Left forelimb (tissue), 1 donor: Measurements from ENCODE around the gene ZFP1.
"Not testable (repeated sequence)": the region's sequence is repeated elsewhere in the genome, so short reads cannot be mapped to it uniquely, and the experiment has no call there.

Experiments used
- DNase-seq: peaks from one replicate; pipeline ENCODE4 v3.0.0-alpha.2; 2018; ENCODE audit warnings: low spot score

ZFP1 gene

GRCh38 chr16:75113541-75114121, 34.7 kb upstream of the ZFP1 start:
- DNase-seq = no peak

- DNase-seq = no peak
Measured at GRCh38 chr16:75114179-75114945, 34.0 kb upstream of the ZFP1 start.

GRCh38 chr16:75114946-75115825, 33.1 kb upstream of the ZFP1 start:
- DNase-seq = no peak

GRCh38 chr16:75116081-75116910, 32.0 kb upstream of the ZFP1 start, which contains the start of gene LDHD:
Gene LDHD, minus strand, starts transcription at chr16:75116780. Its CDS starts 60 bp downstream, at chr16:75116720.
- no peak for DNase-seq

- no peak for DNase-seq
Measured at GRCh38 chr16:75116911-75117245, 31.4 kb upstream of the ZFP1 start.

- DNase-seq = no peak
Measured at GRCh38 chr16:75118943-75119539, 29.3 kb upstream of the ZFP1 start.

- DNase-seq = no peak
Measured at GRCh38 chr16:75120253-75120652, 28.1 kb upstream of the ZFP1 start.

- no peak for DNase-seq
Measured at GRCh38 chr16:75121949-75122568, 26.3 kb upstream of the ZFP1 start.

GRCh38 chr16:75122609-75123008, 25.7 kb upstream of the ZFP1 start:
- DNase-seq = no peak

- no peak for DNase-seq
Measured at GRCh38 chr16:75127713-75128415, 20.5 kb upstream of the ZFP1 start.

- DNase-seq = not testable (repeated sequence)
Measured at GRCh38 chr16:75129421-75130149, 18.7 kb upstream of the ZFP1 start.

GRCh38 chr16:75130150-75130771, 18.1 kb upstream of the ZFP1 start:
- no peak for DNase-seq

- DNase-seq = no peak
Measured at GRCh38 chr16:75131081-75131480, 17.2 kb upstream of the ZFP1 start.

- no peak for DNase-seq
Measured at GRCh38 chr16:75138233-75138632, 10.1 kb upstream of the ZFP1 start.

GRCh38 chr16:75138636-75139035, 9.7 kb upstream of the ZFP1 start:
- DNase-seq = no peak

GRCh38 chr16:75139498-75139897, 8.8 kb upstream of the ZFP1 start:
- no peak for DNase-seq

GRCh38 chr16:75143941-75144340, 4.4 kb upstream of the ZFP1 start:
- DNase-seq = no peak

GRCh38 chr16:75147968-75148310, 385 bp upstream of the ZFP1 start:
- no peak for DNase-seq

- no peak for DNase-seq
Measured at GRCh38 chr16:75151798-75152197, 3.5 kb downstream of the ZFP1 start.
